Esophagus squamous epithelium (tissue), 5 donors: Measurements from ENCODE around the gene RNLS. TPM values are rescaled to one million over a fixed set of nuclear protein-coding genes. Genes with fewer than 3 reads are reported as not detected.

Source experiments
- DNase-seq: peaks from one replicate; lab custom pipeline; 2025; lab: John Stamatoyannopoulos, UW
- H3K27ac ChIP-seq, 4 donors: fragments of 200-600 bp; sonication (generic); one replicate each; pipeline ENCODE4 v1.5.1; 2016 to 2019; ENCODE audit warnings: mild to moderate bottlenecking in 1 of 4
- H3K27me3 ChIP-seq, 4 donors: fragments of 200-600 bp; sonication (generic); 1 replicate in 3 of 4; 2 replicates in 1 of 4; pipeline versions ENCODE4 v1.5.1 to v1.6.0; 2017 to 2021; ENCODE audit warnings: antibody characterized with exemption in 1 of 4
- H3K36me3 ChIP-seq, 3 donors: fragments of 200-600 bp; sonication (generic); one replicate each; pipeline ENCODE4 v1.5.1; 2016 to 2019
- H3K4me1 ChIP-seq, 3 donors: fragments of 200-600 bp; sonication (generic); one replicate each; pipeline ENCODE4 v1.5.1; 2017 to 2019
- H3K4me3 ChIP-seq, 4 donors: fragments of 200-600 bp; sonication (generic); 1 replicate in 3 of 4; 2 replicates in 1 of 4; pipeline ENCODE4 v1.5.1; 2016 to 2019; ENCODE audit warnings: mild to moderate bottlenecking in 2 of 4, moderate library complexity in 1 of 4
- H3K9me3 ChIP-seq, 3 donors: fragments of 200-600 bp; sonication (generic); one replicate each; pipeline ENCODE4 v1.5.1; 2016 to 2019
- CTCF ChIP-seq, 6 experiments: fragments of 450-650 bp in 4 of 6; fragments of 200-600 bp in 2 of 6; sonication (generic) in 2 of 6; IDR thresholded peaks; one replicate each; pipeline ENCODE4 v1.5.1; 2016 to 2019; ENCODE audit warnings: antibody characterized with exemption in 6 of 6, mild to moderate bottlenecking in 4 of 6, moderate library complexity in 4 of 6
- POLR2A ChIP-seq, 4 donors: fragments of 450-650 bp; IDR thresholded peaks; one replicate each; pipeline ENCODE4 v1.6.1; 2017; ENCODE audit warnings: antibody characterized with exemption in 4 of 4, mild to moderate bottlenecking in 4 of 4, moderate library complexity in 3 of 4
- WGBS, 2 donors: methylation state at CpG; one replicate each; pipeline ENCODE4 v1.1.5; 2018; 5-methylcytosine and 5-hydroxymethylcytosine counted together
- intact Hi-C: fragments of 100-400 bp; cut with DNase I; formaldehyde crosslinking; loops from one replicate; pipeline ENCODE4 v1.15.0; 2022
- total RNA-seq, 4 donors: library from RNA; depleted of rRNA; stranded (reverse); fragments of >200 nt; gene quantifications; one replicate each; pipeline ENCODE4 v1.1.0, GENCODE V29; 2016
- donor health status: DM: yes; HTN: yes; CAD: no.

The RNLS gene
- total RNA-seq, 4 donors from 2014 or later: 7.9 to 13.5 (median 10.5) TPM

DNA sequence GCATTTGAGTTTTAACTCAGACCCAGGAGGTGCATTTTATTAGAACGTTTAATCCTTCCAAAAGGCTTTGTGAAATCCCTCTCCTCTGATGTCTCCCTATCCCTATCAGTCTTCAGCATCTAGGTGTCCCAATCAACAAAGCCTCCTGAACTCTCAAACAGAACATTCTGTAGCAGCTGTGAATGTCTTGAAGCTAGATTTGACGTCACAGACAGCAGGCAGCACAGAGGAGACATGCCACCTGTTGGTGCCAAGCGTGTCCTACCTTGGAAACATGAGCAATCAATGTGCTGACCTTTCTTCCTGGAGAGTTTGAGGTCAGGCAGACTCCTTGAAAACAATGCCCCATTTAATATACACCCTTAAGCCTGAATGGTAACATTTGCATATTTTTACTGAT, 125.5 kb downstream of the RNLS start:
- no peaks in the 10 kb centered on the region for H3K36me3 ChIP-seq
- no peak overlapping the region for H3K4me3 ChIP-seq
- no peak overlapping the region for H3K27ac ChIP-seq
- no peaks in the 10 kb centered on the region for H3K27me3 ChIP-seq
- H3K9me3 ChIP-seq: no peaks in the 10 kb centered on the region
- no peak for DNase-seq
- H3K4me1 ChIP-seq: peaks cover 0 to 4% (median 0%) of the 10 kb centered on the region in 3 donors
- 75 to 87% methylated on average over 3 of the region's 3 CpGs for WGBS, 2 donors
- TF ChIP-seq CTCF (IDR thresholded peaks at IDR 0.05): no peak
- TF ChIP-seq POLR2A (IDR thresholded peaks at IDR 0.05): no peak
- intact Hi-C loops: no loop called here

GRCh38 chr10:88456730-88457129, 126.4 kb downstream of the RNLS start:
- Histone ChIP-seq H3K9me3 (no peaks in the 10 kb centered on the region), H3K27me3 (no peaks in the 10 kb centered on the region), H3K4me3 (no peak overlapping the region), H3K27ac (peak overlapping the region in 2 of 4 donors; percentile 0 to 23), H3K36me3 (no peaks in the 10 kb centered on the region), H3K4me1 (peaks cover 0 to 4% (median 0%) of the 10 kb centered on the region in 3 donors)
- TF ChIP-seq POLR2A (IDR thresholded peaks at IDR 0.05): no peak
- intact Hi-C loops: no loop called here
- 35 to 54% methylated on average over 3 of the region's 3 CpGs for WGBS, 2 donors
- no peak for DNase-seq

DNA sequence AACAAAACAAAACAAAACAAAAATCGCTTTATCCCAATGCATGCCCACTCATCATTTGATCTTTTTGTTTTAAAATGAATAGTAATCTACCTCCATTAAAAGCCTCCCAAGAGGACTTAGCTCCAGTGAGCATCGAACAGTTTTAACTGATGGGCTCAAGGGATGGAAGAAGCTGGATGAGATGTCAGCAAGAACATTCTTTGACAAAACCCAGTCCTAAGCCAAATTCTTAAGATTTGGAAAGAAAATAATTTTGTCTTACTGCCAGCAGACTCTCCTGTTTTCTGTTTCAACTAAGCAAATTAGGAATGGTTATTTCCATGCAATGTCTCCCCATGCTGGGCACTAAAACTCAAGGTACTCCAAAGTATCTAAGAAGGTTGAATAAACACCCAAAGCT, 127.3 kb downstream of the RNLS start:
- peaks cover 0 to 4% (median 0%) of the 10 kb centered on the region in 3 donors for H3K4me1 ChIP-seq
- WGBS, 2 donors: 85 to 86% methylated on average over 2 of the region's 2 CpGs
- H3K27me3 ChIP-seq: no peaks in the 10 kb centered on the region
- H3K9me3 ChIP-seq: no peaks in the 10 kb centered on the region
- no peak overlapping the region for H3K27ac ChIP-seq
- H3K4me3 ChIP-seq: no peak overlapping the region
- TF ChIP-seq POLR2A (IDR thresholded peaks at IDR 0.05): no peak
- no peak for TF ChIP-seq CTCF (IDR thresholded peaks at IDR 0.05)
- no peak for DNase-seq
- no peaks in the 10 kb centered on the region for H3K36me3 ChIP-seq
- intact Hi-C loops: no loop called here

DNA sequence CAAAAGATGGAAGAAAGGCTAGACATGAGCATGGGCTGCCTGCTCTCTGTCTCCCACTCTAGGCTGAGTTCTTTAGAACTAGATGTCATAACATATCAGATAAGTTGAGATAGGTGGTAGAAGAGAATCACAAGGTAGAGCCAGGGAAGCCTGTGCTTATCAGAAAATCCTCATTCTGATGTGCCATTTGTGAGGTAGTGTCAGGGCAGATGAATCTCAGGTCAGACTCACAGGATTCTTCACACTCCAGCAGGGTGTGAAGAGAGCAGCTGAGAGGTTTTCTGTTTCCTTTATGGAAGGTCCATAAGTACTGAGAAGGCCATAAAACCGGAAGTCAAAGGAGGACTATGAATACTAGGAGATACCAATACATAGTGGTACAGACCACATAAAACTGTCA, 132.9 kb downstream of the RNLS start:
- whole genome bisulfite sequencing, 2 donors: 71 to 72% methylated on average over 1 of the region's 1 CpG
- Histone ChIP-seq H3K27ac (no peak overlapping the region), H3K9me3 (no peaks in the 10 kb centered on the region), H3K4me3 (no peak overlapping the region), H3K4me1 (no peaks in the 10 kb centered on the region), H3K36me3 (no peaks in the 10 kb centered on the region), H3K27me3 (no peaks in the 10 kb centered on the region)
- no peak for TF ChIP-seq POLR2A (IDR thresholded peaks at IDR 0.05)
- no peak for TF ChIP-seq CTCF (IDR thresholded peaks at IDR 0.05)
- DNase-seq: no peak
- intact Hi-C loops: no loop called here

- H3K4me1 ChIP-seq: no peaks in the 10 kb centered on the region
- 58 to 79% methylated on average over 4 of the region's 4 CpGs for WGBS, 2 donors
- H3K27ac ChIP-seq: no peak overlapping the region
- H3K9me3 ChIP-seq: peaks cover 0 to 5% (median 0%) of the 10 kb centered on the region in 3 donors
- no peaks in the 10 kb centered on the region for H3K36me3 ChIP-seq
- H3K27me3 ChIP-seq: no peaks in the 10 kb centered on the region
- intact Hi-C loops: no loop called here
- H3K4me3 ChIP-seq: no peak overlapping the region
- TF ChIP-seq POLR2A (IDR thresholded peaks at IDR 0.05): no peak
- TF ChIP-seq CTCF (IDR thresholded peaks at IDR 0.05): no peak
- DNase-seq: no peak
Measured at GRCh38 chr10:88442716-88443115, 140.4 kb downstream of the RNLS start.

GRCh38 chr10:88440541-88440940, 142.6 kb downstream of the RNLS start:
- no peak overlapping the region for H3K27ac ChIP-seq
- no peak for TF ChIP-seq POLR2A (IDR thresholded peaks at IDR 0.05)
- no peak for TF ChIP-seq CTCF (IDR thresholded peaks at IDR 0.05)
- no peak overlapping the region for H3K4me3 ChIP-seq
- no peaks in the 10 kb centered on the region for H3K4me1 ChIP-seq
- DNase-seq: no peak
- intact Hi-C loops: no loop called here
- H3K9me3 ChIP-seq: peaks cover 0 to 5% (median 0%) of the 10 kb centered on the region in 3 donors
- no peaks in the 10 kb centered on the region for H3K36me3 ChIP-seq
- no peaks in the 10 kb centered on the region for H3K27me3 ChIP-seq
